Panc1 (cell line): Measurements from ENCODE around the gene PRKCA. TPM values are rescaled to one million over a fixed set of nuclear protein-coding genes. Genes with fewer than 3 reads are reported as not detected.

Experiments
- ATAC-seq: fragments of 200-7000 bp; cut with Tn5 transposase; 2 replicates; pipeline ENCODE4 v1.9.1; 2020; ENCODE audit warnings: mild to moderate bottlenecking, moderate library complexity
- BruUV-seq: library from RNA; stranded (reverse); fragments of 400-500 nt; replicated peaks from 2 replicates; lab custom pipeline; 2021; lab: Mats Ljungman, UMichigan
- CTCF ChIA-PET: fragments of 300-600 bp; sonication (Branson Sonifier 250); formaldehyde crosslinking; loops from one replicate; lab custom pipeline; 2022; ENCODE audit warnings: antibody characterized with exemption; lab: Charles Lee
- POLR2A ChIA-PET: fragments of 300-600 bp; sonication (Branson Sonifier 250); formaldehyde crosslinking; loops from one replicate; lab custom pipeline; 2022; ENCODE audit warnings: antibody characterized with exemption; lab: Charles Lee
- DNase-seq: peaks from one replicate; pipeline ENCODE4 v3.0.0-alpha.2; 2010; ENCODE audit warnings: low read depth, low spot score
- H3K27ac ChIP-seq: 2 replicates; pipeline ENCODE4 v1.5.1; 2011; ENCODE audit warnings: mild to moderate bottlenecking, low read length, inconsistent platforms
- H3K27me3 ChIP-seq: fragments of 200-500 bp; sonication (Bioruptor generic); 2 replicates; pipeline ENCODE4 v1.6.0; 2014; ENCODE audit warnings: low read length, inconsistent platforms; ENCODE audit not compliant: control insufficient read depth, insufficient read depth
- H3K36me3 ChIP-seq: fragments of 200-500 bp; sonication (Bioruptor generic); 2 replicates; pipeline ENCODE4 v1.5.1; 2014; ENCODE audit warnings: inconsistent platforms, mild to moderate bottlenecking, low read length, moderate library complexity; ENCODE audit not compliant: control insufficient read depth, insufficient read depth
- H3K4me1 ChIP-seq: 2 replicates; pipeline ENCODE4 v1.5.1; 2011; ENCODE audit warnings: inconsistent platforms, mild to moderate bottlenecking, low read length, moderate library complexity; ENCODE audit not compliant: control insufficient read depth, insufficient read depth
- H3K4me3 ChIP-seq, 2 experiments: 2 replicates each; pipeline ENCODE4 v1.5.1; 2011 to 2012; ENCODE audit warnings: low read depth in 2 of 2, low read length in 2 of 2, mild to moderate bottlenecking in 2 of 2, inconsistent platforms in 1 of 2, moderate library complexity in 1 of 2
- H3K9me3 ChIP-seq: fragments of 200-500 bp; sonication (Bioruptor generic); 2 replicates; pipeline ENCODE4 v1.5.1; 2014; ENCODE audit warnings: low read depth, mild to moderate bottlenecking, inconsistent platforms, low read length, moderate library complexity; ENCODE audit not compliant: control insufficient read depth, insufficient read depth
- CTCF ChIP-seq: fragments of 450-650 bp; IDR thresholded peaks from 2 replicates; pipeline ENCODE4 v1.5.1; 2017; ENCODE audit warnings: mild to moderate bottlenecking
- POLR2AphosphoS5 ChIP-seq: IDR thresholded peaks from 2 replicates; pipeline ENCODE4 v1.6.1; 2012; ENCODE audit warnings: mild to moderate bottlenecking, low read depth, low read length, moderate library complexity
- REST ChIP-seq, 2 experiments: IDR thresholded peaks; 2 replicates each; pipeline ENCODE4 v1.6.1; 2011 to 2012; ENCODE audit warnings: low read depth in 2 of 2, control low read depth in 1 of 2, low read length in 1 of 2, mild to moderate bottlenecking in 1 of 2, moderate library complexity in 1 of 2; ENCODE audit not compliant: insufficient read depth in 1 of 2
- SIN3A ChIP-seq: IDR thresholded peaks from 2 replicates; pipeline ENCODE4 v1.6.1; 2012; ENCODE audit warnings: low read depth, mild to moderate bottlenecking, low read length, moderate library complexity, borderline replicate concordance; ENCODE audit not compliant: insufficient read depth
- TCF7L2 ChIP-seq: IDR thresholded peaks from 2 replicates; pipeline ENCODE4 v1.6.1; 2011; ENCODE audit warnings: mild to moderate bottlenecking, low read depth, low read length, inconsistent platforms
- in situ Hi-C: cut with HindIII; loops from 2 replicates; pipeline ENCODE4 v1.10.0; 2016; ENCODE audit warnings: low sequenced_read_pairs, low pct_unique_long_range_greater_than_20kb
- intact Hi-C: fragments of 100-400 bp; cut with micrococcal nuclease; formaldehyde crosslinking; loops from one replicate; pipeline ENCODE4 v1.10.0; 2022; ENCODE audit not compliant: unreplicated experiment
- total RNA-seq: library from RNA; stranded (reverse); gene quantifications from one replicate; pipeline ENCODE4 v1.2.1, GENCODE V29; 2021; ENCODE audit not compliant: unreplicated experiment

The PRKCA gene
- total RNA-seq, 1 experiment from 2014 or later = 53.0 TPM

GRCh38 chr17:66446419-66446818 lies 144.0 kb downstream of the PRKCA start:
- POLR2A ChIA-PET = no interaction called here
- intact Hi-C loops (no loop called here), in situ Hi-C loops (no loop called here)
- DNase-seq (no peak), ATAC-seq (no peak)
- CTCF ChIA-PET = no interaction called here
- no peaks in the 10 kb centered on the region for H3K36me3 ChIP-seq
- H3K27ac ChIP-seq = peak overlapping the region; percentile 17; the same call in 1 of the 2 replicates
- no peaks in the 10 kb centered on the region for H3K9me3 ChIP-seq
- no peak overlapping the region for H3K4me3 ChIP-seq
- TF ChIP-seq SIN3A (no peak), REST (IDR thresholded peaks at IDR 0.05; ENCODE audit: insufficient read depth in 1 of 2, low read depth in 2 of 2, low read length in 1 of 2) (no peak), TCF7L2 (no peak), CTCF (no peak), POLR2AphosphoS5 (no peak)
- no TSS peak for BruUV-seq
- peaks cover 28% of the 10 kb centered on the region for H3K4me1 ChIP-seq
- H3K27me3 ChIP-seq = no peaks in the 10 kb centered on the region

GRCh38 chr17:66447159-66447558 lies 144.7 kb downstream of the PRKCA start:
- intact Hi-C loops (no loop called here), in situ Hi-C loops (no loop called here)
- Histone ChIP-seq H3K27me3 (no peaks in the 10 kb centered on the region), H3K27ac (no peak overlapping the region), H3K4me3 (no peak overlapping the region), H3K4me1 (peaks cover 28% of the 10 kb centered on the region), H3K9me3 (no peaks in the 10 kb centered on the region), H3K36me3 (no peaks in the 10 kb centered on the region)
- ATAC-seq (no peak), DNase-seq (no peak)
- no TSS peak for BruUV-seq
- TF ChIP-seq CTCF = no peak
- TF ChIP-seq SIN3A = no peak
- TF ChIP-seq POLR2AphosphoS5 = no peak
- TF ChIP-seq TCF7L2 = no peak
- no peak for TF ChIP-seq REST (IDR thresholded peaks at IDR 0.05; ENCODE audit: insufficient read depth in 1 of 2, low read depth in 2 of 2, low read length in 1 of 2)
- CTCF ChIA-PET = no interaction called here
- POLR2A ChIA-PET = no interaction called here
